ENCODE measurements around the gene TAS1R2. TPM values are rescaled to one million over a fixed set of nuclear protein-coding genes. Genes with fewer than 3 reads are reported as not detected.

Gene TAS1R2
- total RNA-seq, 1 experiment from 2014 or later: not detected

DNA sequence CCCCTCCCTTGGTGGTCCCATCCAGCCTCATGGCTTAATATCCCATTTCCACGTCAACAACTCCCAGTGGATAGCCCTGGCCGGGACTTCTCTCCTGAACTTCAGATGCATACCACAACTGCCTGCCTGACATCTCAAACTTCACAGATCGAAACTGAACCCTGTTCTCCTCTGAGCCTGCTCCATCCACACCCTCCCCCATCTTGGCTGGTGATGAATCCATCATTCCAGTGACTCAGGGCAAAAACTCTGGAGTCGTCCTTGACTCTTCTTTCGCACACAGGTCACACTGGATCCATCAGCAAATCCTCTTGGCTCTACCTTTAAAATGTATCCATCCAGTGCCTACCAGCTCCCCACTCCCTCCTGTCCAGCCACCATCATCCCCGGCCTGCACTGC is 3.9 kb downstream of the TAS1R2 start:
- Histone ChIP-seq H2AFZ (ENCODE audit: low read length) (no peak overlapping the region), H2BK5ac (ENCODE audit: insufficient read length, low read length) (no peak overlapping the region), H4K5ac (ENCODE audit: insufficient read length, low read depth, low read length) (no peak overlapping the region), H3K9ac (ENCODE audit: extremely low read depth, insufficient read length, low read length) (no peak overlapping the region), H2BK120ac (ENCODE audit: low read depth, low read length, poor library complexity, severe bottlenecking) (no peak overlapping the region), H3K9me3 (ENCODE audit: control insufficient read depth, low read depth, low read length) (no peaks in the 10 kb centered on the region), H3K4me2 (ENCODE audit: insufficient read depth, insufficient read length, low read length) (no peak overlapping the region), H3K4ac (ENCODE audit: low read depth, low read length) (no peak overlapping the region), H2BK15ac (ENCODE audit: low read depth, low read length) (no peak overlapping the region), H2BK12ac (ENCODE audit: insufficient read length, low read depth, low read length) (no peak overlapping the region), H2BK20ac (ENCODE audit: low read depth, low read length, poor library complexity, severe bottlenecking) (no peak overlapping the region), H3K79me1 (ENCODE audit: insufficient read depth, low read depth, low read length, poor library complexity, severe bottlenecking) (no peaks in the 10 kb centered on the region), H3K56ac (ENCODE audit: insufficient read length, low read depth, low read length) (no peak overlapping the region), H4K8ac (replicated peaks; ENCODE audit: insufficient read length, low read depth, low read length) (no peak overlapping the region), H4K20me1 (ENCODE audit: control insufficient read depth, insufficient read depth, insufficient read length) (no peaks in the 10 kb centered on the region), H3T11ph (ENCODE audit: low read length) (no peak overlapping the region), H3K23ac (ENCODE audit: insufficient read length, low read depth, low read length) (no peak overlapping the region), H3K18ac (ENCODE audit: insufficient read length, low read depth, low read length) (no peak overlapping the region), H4K91ac (ENCODE audit: insufficient read length, low read depth, low read length) (no peak overlapping the region), H3K79me2 (ENCODE audit: insufficient read depth, low read length) (no peaks in the 10 kb centered on the region), H3K27me3 (ENCODE audit: insufficient read depth, low read length) (no peaks in the 10 kb centered on the region; the same call in 1 of the 2 replicates), H3K4me1 (ENCODE audit: insufficient read depth, low read length) (no peaks in the 10 kb centered on the region), H3K23me2 (ENCODE audit: insufficient read length, low read depth, low read length, poor library complexity, severe bottlenecking) (no peaks in the 10 kb centered on the region), H3K14ac (ENCODE audit: insufficient read depth, low read length) (no peak overlapping the region), H2AK5ac (ENCODE audit: insufficient read length, low read length) (no peak overlapping the region), H3K27ac (ENCODE audit: insufficient read length, low read depth, low read length) (no peak overlapping the region)
- Mint-ChIP-seq H3K36me3 (ENCODE audit: insufficient read depth in 1 of 3, low read depth in 3 of 3) (no peaks in the 10 kb centered on the region), H3K4me1 (no peaks in the 10 kb centered on the region), H3K27ac (no peak overlapping the region), H3K27me3 (ENCODE audit: low read depth) (peaks cover 22% of the 10 kb centered on the region), H3K9me3 (no peaks in the 10 kb centered on the region), H3K4me3 (no peak overlapping the region)
- DNase-seq: no peak
- WGBS (ENCODE audit: extremely low coverage, insufficient read length, low lambda C conversion rate): no CpG with 5 or more reads among the region's 6 CpGs
- TF ChIP-seq, protein P1, sequence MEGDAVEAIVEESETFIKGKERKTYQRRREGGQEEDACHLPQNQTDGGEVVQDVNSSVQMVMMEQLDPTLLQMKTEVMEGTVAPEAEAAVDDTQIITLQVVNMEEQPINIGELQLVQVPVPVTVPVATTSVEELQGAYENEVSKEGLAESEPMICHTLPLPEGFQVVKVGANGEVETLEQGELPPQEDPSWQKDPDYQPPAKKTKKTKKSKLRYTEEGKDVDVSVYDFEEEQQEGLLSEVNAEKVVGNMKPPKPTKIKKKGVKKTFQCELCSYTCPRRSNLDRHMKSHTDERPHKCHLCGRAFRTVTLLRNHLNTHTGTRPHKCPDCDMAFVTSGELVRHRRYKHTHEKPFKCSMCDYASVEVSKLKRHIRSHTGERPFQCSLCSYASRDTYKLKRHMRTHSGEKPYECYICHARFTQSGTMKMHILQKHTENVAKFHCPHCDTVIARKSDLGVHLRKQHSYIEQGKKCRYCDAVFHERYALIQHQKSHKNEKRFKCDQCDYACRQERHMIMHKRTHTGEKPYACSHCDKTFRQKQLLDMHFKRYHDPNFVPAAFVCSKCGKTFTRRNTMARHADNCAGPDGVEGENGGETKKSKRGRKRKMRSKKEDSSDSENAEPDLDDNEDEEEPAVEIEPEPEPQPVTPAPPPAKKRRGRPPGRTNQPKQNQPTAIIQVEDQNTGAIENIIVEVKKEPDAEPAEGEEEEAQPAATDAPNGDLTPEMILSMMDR (conservative IDR thresholded peaks at IDR 0.05): no peak

Data from H9 (cell line).